GM18505 (cell line): ENCODE measurements around the gene RALY.
"Not testable (repeated sequence)": the region's sequence is repeated elsewhere in the genome, so short reads cannot be mapped to it uniquely, and the experiment has no call there.

Experiments
- ATAC-seq: cut with Tn5 transposase; IDR thresholded peaks from one replicate; pipeline ENCODE4 v1.9.1; 2021; ENCODE audit not compliant: unreplicated experiment
- POLR2A ChIP-seq: IDR thresholded peaks from 4 replicates; pipeline ENCODE4 v1.6.1; 2011; ENCODE audit warnings: borderline replicate concordance; ENCODE audit not compliant: insufficient read depth, insufficient read length; ENCODE audit errors: extremely low read depth

RALY gene

DNA sequence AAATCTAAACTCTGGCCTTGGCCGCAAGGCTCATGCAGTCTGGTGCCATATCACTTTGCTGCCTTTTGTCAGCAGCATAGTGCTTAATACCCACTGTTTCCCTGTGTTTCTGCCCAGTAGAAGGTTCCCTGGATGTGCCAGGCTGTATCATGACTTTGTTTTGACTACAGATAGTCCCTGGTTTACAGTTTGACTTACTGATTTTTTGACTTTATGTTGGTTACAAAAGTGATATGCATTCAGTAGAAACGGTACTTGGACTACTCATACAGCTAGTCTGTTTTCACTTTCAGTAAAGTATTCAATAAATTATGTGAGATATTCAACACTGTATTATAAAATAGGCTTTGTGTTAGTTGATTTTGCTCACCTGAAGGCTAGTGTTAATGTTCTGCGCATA lies 19.0 kb downstream of the RALY start:
- no peak for ATAC-seq
- no peak for TF ChIP-seq POLR2A

DNA sequence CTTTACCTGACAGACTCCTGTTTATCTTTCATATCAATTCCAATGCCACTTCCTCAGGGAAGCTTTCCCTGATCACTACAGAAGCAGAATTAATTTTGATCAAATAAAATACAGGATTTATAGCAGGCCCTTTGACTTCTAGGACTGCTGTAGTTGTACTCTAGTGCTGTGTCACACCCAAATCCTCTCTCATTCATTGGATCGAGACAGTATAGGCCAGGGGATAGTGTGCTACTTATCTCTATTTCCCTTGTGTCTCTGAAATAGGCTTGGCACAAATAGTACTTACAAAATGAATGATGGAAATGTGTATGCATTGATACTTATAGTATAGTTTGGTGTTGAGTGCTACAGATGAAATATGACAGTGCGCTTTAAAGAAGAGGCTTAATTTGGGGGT lies 19.8 kb downstream of the RALY start:
- TF ChIP-seq POLR2A, result no peak

DNA sequence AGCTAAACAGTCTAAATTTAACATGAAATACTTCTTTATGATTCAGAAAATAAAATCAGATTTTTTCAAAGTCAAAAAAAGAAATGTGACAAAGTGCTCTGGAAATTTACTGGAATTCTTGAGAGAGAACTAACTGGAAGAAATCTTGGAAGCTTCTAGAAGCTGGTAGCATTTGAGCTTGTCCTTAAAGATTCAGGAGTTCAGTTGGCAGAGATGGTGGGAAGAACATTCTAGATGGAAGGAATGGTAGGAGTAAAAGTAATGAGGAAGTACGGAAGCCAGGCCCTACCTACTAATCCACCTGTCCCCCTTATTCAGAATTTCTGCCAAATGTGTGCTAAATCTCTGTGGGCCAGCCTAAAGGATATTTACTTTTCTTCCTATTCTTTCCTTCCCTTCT lies 21.2 kb downstream of the RALY start:
- ATAC-seq, result no peak
- TF ChIP-seq POLR2A, result no peak

More for the DNA sequence above, 19.8 kb downstream of the RALY start:
- ATAC-seq, result no peak

DNA sequence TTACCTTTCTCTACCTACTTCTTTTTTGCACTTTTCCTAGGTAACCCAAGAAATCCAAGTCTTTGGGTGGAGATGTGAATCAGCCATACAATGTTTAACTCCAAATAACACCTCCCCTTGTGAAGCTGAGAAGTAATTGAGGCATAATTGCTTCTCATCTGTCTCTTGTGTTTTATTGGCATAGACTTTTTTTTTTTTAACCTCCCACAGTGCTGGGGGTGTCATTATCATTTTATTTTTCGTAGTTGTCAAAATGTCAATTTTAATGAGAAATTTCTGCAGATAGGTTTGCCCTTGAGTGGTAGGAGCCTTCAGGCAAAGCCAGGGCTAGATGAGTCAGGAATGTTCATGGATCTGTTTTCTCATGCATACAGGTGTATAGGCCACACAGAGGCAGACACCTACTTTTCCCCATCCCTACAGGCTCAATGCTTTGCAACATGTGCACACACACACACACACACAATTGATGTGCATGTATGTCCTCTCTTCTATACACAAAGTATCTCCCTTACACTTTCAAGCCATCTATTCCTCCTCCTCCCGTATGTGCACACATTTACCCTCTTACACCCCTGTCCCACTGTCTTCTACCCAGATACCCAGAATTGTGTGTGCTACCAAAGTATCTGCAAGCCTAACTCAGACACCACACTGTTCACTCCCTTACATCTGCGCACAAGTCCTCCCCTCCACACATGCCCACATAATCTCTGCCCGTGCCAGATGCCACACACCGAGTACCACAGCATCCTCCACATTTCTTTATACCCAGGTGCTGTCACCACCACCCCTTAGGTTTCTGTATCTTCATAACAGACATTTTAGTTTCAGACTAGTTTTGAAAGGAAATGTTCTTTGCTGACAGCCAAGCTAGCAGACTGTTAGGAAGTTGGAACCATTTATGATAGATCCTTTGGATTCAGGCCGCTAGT lies 22.0 kb downstream of the RALY start:
- no peak for ATAC-seq
- no peak for TF ChIP-seq POLR2A

DNA sequence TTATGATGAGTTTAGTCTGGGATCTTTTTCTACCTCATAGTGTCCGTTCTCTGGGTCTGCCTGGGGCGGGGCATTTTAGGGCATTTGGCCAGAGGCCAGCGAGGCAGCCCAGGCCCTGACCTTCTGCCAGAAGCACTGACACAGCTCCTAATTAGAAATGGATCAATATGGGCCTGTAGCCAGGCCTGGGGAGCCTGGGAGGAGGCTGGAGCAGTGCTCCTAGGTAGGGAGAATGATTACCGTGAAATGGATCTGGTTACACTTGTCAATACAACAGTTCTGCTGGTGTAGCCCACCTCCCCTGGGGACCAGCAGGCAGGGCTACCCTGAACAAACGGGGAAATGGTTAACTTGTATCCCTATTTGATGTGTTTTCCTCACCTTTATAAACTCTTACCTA lies 23.0 kb downstream of the RALY start:
- no peak for TF ChIP-seq POLR2A
- ATAC-seq, result no peak

DNA sequence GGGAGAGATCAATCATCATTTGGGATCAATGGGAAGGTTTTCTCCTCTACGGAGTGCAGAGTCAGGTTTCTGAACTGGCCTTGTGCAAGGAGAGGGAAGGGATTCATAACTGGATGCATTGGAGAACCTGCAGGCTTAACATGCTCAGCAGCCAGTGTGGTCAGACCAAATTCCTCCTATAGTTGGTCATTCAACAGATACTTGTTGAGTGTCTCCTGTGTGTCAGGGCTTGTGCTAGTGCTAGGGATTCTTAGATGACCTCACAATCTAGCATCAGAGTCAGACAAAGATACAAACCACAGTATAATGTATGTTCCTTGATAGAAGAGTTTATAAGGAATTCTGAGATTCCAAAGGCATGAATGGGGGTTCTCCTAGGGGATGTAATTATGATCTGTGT lies 23.9 kb downstream of the RALY start:
- no peak for ATAC-seq
- TF ChIP-seq POLR2A, result no peak

DNA sequence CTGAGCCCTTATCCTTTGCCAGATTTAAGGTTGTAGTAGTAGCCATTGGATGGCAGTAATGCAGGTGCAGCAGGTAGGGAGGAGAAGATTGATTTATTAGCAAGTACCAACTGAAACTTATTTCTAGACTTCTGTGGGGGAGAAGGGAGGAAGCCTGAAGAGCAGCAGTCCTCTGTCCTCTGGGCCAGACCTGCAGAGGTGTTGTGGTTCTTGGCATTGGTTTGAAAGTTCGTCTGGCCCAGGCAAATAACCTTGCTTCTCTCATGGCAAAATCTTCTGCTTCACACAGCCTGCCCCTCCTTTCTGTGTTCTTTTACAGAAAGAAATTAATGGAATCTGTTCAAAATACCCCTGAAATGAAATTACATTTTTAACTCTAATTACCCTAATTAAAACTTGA lies 24.5 kb downstream of the RALY start:
- no peak for TF ChIP-seq POLR2A
- ATAC-seq, result no peak

DNA sequence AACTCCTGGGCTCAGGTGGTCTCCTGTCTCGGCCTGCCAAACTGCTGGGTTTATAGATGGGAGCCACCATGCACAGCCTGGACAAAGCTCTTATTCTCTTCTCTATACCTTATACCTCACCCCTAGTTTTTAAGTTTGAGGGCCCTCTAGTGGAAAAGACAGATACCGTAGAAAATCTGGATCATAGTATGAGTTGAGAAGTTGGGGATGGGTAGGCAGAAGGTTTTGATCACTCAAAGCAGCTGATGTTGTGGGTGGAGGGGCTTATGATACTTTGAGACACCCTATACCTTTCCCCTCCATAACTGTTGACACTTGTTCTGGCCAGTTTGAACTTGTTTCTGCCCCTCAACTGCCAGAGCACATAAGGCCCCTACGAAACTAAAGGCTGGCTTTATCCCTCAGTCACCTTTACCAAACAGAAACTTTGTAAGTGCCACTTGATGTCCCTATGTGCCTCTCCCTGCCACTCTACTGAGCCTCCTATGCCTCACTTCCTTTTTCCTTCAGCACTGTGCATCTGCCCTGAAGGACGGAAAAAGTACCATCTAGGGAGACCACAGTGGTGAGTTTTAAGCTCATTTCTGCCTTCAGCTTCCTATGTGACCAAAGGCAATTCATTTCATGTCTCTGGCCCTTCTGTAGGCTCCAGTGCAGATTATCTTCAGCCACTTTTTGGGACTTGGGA lies 28.6 kb downstream of the RALY start:
- no peak for TF ChIP-seq POLR2A
- no peak for ATAC-seq

DNA sequence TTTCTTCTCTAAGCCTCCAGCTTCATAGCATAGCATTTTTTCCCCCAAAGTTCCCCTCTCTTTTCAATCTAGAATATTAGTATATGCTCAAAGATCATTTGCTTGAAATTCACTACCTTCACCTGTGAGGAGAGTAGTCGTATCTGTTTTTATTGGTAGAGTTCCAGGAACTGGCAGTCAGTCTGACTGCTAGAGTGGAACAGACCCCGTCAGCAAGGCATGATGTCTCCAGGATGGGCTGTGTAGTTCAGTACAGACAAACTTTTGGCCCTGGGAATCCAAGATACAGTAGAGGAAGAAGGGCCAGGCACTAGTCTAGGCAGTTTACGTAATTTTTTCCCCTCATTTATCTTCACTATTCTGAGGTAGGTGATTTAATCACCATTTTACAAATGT lies 29.1 kb downstream of the RALY start:
- ATAC-seq, result no peak
- no peak for TF ChIP-seq POLR2A

DNA sequence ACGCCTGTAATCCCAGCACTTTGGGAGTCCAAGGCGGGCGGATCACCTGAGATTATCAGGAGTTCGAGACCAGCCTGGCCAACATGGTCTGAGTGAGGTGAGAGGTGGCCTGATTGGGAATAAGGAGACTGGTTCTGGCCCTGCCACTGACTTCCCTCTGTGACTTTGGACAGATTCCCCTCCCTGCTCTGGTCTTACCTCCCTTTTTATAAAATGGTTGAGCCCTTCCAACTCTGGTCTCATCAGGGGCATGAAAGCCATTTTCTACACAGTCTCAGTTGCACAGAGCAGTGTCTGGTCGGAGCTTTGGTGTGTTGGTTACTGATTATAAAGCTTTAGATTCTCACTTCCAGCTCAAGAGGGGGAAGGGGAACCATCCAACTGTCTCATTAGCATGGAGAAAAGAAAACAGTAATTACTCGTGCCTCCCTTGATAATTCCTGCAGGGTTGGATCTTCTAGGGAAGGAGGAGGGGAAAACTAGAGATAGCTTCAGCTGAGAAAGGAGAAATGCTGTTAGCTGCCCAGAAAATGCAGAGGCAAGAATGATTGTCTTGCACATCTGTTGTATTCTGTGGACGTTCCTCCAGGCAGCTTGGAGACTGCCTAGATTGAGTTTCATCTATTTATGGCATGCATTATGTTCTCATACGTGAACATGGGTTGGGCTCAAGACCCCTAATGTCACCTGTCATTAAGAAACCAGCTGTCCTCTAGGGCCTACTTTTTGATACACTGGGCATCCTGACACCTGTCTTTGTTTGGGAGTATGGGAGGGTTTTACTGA lies 30.4 kb downstream of the RALY start:
- no peak for TF ChIP-seq POLR2A
- ATAC-seq, result no peak

DNA sequence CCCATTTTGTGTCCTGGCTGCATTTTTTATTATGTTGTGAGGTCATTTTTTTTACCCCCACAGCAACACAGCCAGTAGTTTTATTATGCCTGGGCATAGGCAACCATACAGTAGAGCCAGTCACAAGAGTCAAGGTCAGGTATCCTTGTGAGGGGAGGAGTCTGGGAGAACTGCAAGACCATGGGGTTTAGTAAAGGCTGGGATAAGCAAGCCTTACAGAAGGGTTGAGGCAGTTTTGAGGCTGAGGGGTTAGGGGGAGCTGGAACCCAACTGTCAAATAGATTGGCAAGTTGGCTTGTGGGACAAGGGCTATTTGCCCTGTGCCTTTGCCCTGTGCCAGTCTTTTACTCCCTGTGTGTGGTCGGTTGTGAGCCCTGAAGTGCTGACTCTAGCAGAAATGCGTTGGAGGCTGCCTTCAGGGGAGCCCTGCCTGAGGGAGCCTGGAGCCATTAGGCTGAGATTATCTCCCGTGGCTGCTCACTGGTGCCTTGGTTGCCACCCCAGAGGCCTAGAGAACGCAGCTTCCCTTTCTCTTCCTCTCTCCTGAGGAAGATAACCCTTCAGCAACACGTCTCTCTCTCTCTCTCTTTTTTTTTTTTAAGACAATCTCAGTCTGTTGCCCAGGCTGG lies 31.1 kb downstream of the RALY start:
- no peak for TF ChIP-seq POLR2A
- no peak for ATAC-seq

DNA sequence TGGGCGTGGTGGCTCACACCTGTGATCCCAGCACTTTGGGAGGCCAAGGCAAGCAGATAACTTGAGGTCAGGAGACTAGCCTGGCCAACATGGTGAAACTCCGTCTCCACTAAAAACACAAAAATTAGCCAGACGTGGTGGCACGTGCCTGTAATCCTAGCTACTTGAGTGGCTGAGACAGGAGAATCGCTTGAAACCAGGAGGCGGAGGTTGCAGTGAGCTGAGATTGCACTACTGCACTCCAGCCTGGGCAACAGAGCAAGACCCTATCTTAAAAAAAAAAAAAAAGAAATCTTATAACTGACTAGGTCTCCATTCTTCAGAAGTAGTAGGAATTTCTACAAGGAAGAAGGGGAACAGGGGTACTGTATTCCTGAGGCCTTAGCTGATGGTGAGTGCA lies 34.3 kb downstream of the RALY start:
- ATAC-seq, result not testable (repeated sequence)

DNA sequence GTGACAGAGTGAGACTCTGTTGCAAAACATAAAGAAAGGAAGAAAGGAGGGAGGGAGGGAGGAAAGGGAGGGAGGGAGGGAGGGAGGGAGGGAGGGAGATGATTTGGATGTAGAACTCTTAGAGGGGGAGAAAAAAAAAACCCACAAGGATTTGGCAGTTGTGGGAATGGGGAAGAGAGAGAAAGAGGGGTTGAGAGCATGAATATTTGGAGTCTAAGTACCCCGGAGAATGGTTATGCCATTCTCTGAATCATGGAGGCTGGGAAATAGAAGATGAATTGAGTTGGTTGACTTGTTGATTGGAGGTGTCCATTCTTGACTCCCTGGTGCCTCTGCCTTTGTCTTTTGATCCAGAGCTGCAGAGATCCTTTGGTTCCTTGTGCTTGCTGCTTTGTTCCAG lies 35.7 kb downstream of the RALY start:
- TF ChIP-seq POLR2A, result no peak
- no peak for ATAC-seq
